Esophagus muscularis mucosa (tissue), 4 donors: ENCODE results near the gene ACTMAP.
"Not testable (repeated sequence)": the region's sequence is repeated elsewhere in the genome, so short reads cannot be mapped to it uniquely, and the experiment has no call there.

Experiments
- CTCF ChIP-seq, 3 experiments: fragments of 200-600 bp in 2 of 3; fragments of 450-650 bp in 1 of 3; sonication (generic) in 2 of 3; IDR thresholded peaks; one replicate each; pipeline ENCODE4 v1.5.1; 2017 to 2019; ENCODE audit warnings: antibody characterized with exemption in 3 of 3, mild to moderate bottlenecking in 2 of 3, moderate library complexity in 1 of 3
- EP300 ChIP-seq: sonication (generic); formaldehyde crosslinking; IDR thresholded peaks from one replicate; pipeline ENCODE4 v1.6.1; 2017; ENCODE audit warnings: antibody characterized with exemption
- POLR2A ChIP-seq: fragments of 450-650 bp; IDR thresholded peaks from one replicate; pipeline ENCODE4 v1.6.1; 2017; ENCODE audit warnings: antibody characterized with exemption, moderate library complexity, mild to moderate bottlenecking, low read depth
- POLR2AphosphoS5 ChIP-seq, 2 donors: sonication (generic); formaldehyde crosslinking; IDR thresholded peaks; one replicate each; pipeline ENCODE4 v1.6.1; 2017; ENCODE audit warnings: antibody characterized with exemption in 2 of 2

- not testable (repeated sequence) for TF ChIP-seq CTCF (IDR thresholded peaks at IDR 0.05); EP300; POLR2AphosphoS5 (IDR thresholded peaks at IDR 0.05); POLR2A
These were observed 16.1 kb upstream of the ACTMAP start for GRCh38 chr19:40766385-40766784.
